Right lobe of liver (tissue), 6 donors: ENCODE results near the gene FYN. TPM values are rescaled to one million over a fixed set of nuclear protein-coding genes. Genes with fewer than 3 reads are reported as not detected.

ENCODE experiments used
- ATAC-seq, 4 donors: fragments of 200-7000 bp; cut with Tn5 transposase; one replicate each; pipeline ENCODE4 v1.9.1; 2020; ENCODE audit warnings: mild to moderate bottlenecking in 4 of 4, moderate library complexity in 4 of 4
- DNase-seq, 3 donors: peaks; one replicate each; pipeline ENCODE4 v3.0.0-alpha.2; 2020
- H3K27ac ChIP-seq, 3 donors: fragments of 200-600 bp; one replicate each; pipeline ENCODE4 v1.8.0; 2022
- H3K27me3 ChIP-seq, 2 donors: fragments of 200-600 bp; one replicate each; pipeline ENCODE4 v1.8.0; 2022
- H3K36me3 ChIP-seq, 4 donors: fragments of 200-600 bp; sonication (generic) in 1 of 4; one replicate each; pipeline versions ENCODE4 v1.5.1 to v1.8.0; 2017 to 2022; ENCODE audit warnings: control low read depth in 1 of 4
- H3K4me1 ChIP-seq, 4 donors: fragments of 200-600 bp; sonication (generic) in 1 of 4; one replicate each; pipeline versions ENCODE4 v1.5.1 to v1.8.0; 2017 to 2022; ENCODE audit warnings: control low read depth in 1 of 4
- H3K4me3 ChIP-seq, 3 donors: fragments of 200-600 bp; one replicate each; pipeline ENCODE4 v1.8.0; 2022
- H3K9me3 ChIP-seq, 4 donors: fragments of 200-600 bp; sonication (generic) in 1 of 4; one replicate each; pipeline versions ENCODE4 v1.5.1 to v1.8.0; 2017 to 2022; ENCODE audit warnings: control low read depth in 1 of 4
- CTCF ChIP-seq, 4 donors: fragments of 200-600 bp in 3 of 4; fragments of 450-650 bp in 1 of 4; IDR thresholded peaks; one replicate each; pipeline versions ENCODE4 v1.5.1 to v1.8.0; 2016 to 2022; ENCODE audit warnings: antibody characterized with exemption in 4 of 4, mild to moderate bottlenecking in 2 of 4
- POLR2A ChIP-seq: fragments of 450-650 bp; IDR thresholded peaks from one replicate; pipeline ENCODE4 v1.6.1; 2017; ENCODE audit warnings: antibody characterized with exemption, mild to moderate bottlenecking
- WGBS: methylation state at CpG from one replicate; pipeline ENCODE4 v1.1.6; 2018; ENCODE audit warnings: low coverage, low lambda C conversion rate; ENCODE audit not compliant: insufficient coverage; ENCODE audit errors: missing lambda C conversion rate; 5-methylcytosine and 5-hydroxymethylcytosine counted together
- intact Hi-C, 2 donors: fragments of 100-400 bp; cut with DNase I; formaldehyde crosslinking; loops; one replicate each; pipeline versions ENCODE4 v1.11.2 to v1.14.1; 2022
- total RNA-seq, 6 experiments: library from RNA; depleted of rRNA in 2 of 6; stranded (reverse); fragments of >200 nt in 2 of 6; fragmentation: NEBNext Ultra II Directional in 3 of 6; extraction: Animal tissue kit (Norgen Biotek cat#: 25700) in 3 of 6; gene quantifications; one replicate each; pipeline versions ENCODE4 v1.1.0 to v1.2.4, GENCODE V29; 2016 to 2023
- donor health status: DM: no; HTN: yes; CAD: no.
- donor health status: DM: no; HTN: no; CAD: no.
- donor health status: DM: no; HTN: no; CAD: no.
- donor health status: DM: no; HTN: yes; CAD: no.
- donor health status: DM: no; HTN: yes; CAD: no.

The FYN gene
- total RNA-seq, 6 experiments from 2014 or later = 16.8 to 33.7 (median 23.5) TPM

DNA sequence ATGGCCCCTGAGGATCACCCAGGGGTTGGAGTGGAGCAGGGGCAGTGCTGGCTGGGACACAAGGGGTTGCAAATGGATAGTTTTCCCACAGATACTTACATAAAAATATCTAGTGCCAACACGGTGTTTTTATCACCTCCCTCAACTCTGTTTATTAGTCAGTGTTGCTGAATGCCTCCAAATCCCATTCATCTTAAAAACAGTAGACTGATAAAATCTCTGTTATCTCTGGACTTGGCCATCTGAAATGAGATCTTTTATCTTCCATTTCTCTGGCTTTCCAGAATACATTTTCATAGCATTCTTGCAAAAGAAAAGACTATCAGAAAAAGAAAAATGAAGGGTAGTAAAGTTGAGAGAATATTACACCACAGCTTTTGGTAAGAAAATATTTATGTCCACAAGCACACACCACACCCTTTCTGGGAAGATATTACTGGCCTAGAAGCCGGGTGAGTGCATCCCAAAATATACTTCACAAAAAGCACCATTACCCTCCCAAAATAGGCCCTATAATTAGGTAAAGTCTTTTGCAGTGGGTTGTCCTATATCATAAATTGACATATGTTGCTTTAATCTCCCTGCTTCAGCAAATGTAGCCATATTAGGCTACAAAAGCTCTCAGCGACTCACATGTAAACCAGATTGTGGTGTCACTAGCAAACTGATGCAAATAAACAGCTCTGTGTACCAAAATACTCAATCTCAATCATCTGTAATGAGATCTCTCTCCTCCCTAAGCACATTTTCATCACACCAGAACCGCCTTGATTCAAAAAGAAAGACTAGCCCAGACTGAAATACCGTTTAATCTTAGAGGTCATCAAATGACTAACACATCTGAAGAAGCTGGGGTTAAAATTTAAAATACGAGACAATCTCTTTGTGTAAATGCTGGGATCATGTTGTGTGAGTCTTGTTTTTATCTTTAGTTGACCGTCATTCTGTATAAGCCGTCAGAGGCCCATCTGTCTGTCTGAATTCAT lies 96.7 kb downstream of the FYN start:
- Histone ChIP-seq H3K27me3 (no peaks in the 10 kb centered on the region), H3K9me3 (no peaks in the 10 kb centered on the region), H3K36me3 (no peaks in the 10 kb centered on the region), H3K4me3 (no peak overlapping the region), H3K4me1 (no peaks in the 10 kb centered on the region), H3K27ac (no peak overlapping the region)
- TF ChIP-seq CTCF (IDR thresholded peaks at IDR 0.05) (no peak), POLR2A (no peak)
- no peak for ATAC-seq
- WGBS = 59% methylated on average over 8 of the region's 8 CpGs
- no peak for DNase-seq
- intact Hi-C loops = no loop called here

GRCh38 chr6:111775145-111775922 lies 97.9 kb downstream of the FYN start:
- no peak for DNase-seq
- ATAC-seq = no peak
- H3K27ac ChIP-seq = no peak overlapping the region
- no peaks in the 10 kb centered on the region for H3K36me3 ChIP-seq
- no peaks in the 10 kb centered on the region for H3K27me3 ChIP-seq
- no peak for TF ChIP-seq POLR2A
- TF ChIP-seq CTCF (IDR thresholded peaks at IDR 0.05) = no peak
- no peak overlapping the region for H3K4me3 ChIP-seq
- intact Hi-C loops = no loop called here
- H3K9me3 ChIP-seq = no peaks in the 10 kb centered on the region
- no peaks in the 10 kb centered on the region for H3K4me1 ChIP-seq
- 70% methylated on average over 4 of the region's 8 CpGs for WGBS

DNA sequence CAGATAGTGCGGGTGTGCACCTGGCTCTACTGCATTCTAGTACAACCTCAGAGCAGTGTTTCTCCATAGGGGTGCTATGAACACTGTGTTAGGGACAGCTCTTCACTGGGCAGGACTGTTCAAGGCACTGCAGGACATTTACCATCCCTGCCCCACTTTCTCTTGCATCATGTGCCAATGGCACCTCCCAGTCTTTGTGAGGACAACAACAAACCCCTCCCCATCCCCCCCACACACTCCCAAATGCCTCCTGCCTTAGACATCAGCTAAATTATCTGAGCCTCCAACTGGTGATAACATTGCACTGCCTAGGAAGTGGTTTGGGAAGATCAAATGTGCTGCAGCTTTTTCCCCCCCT lies 98.9 kb downstream of the FYN start:
- H3K4me3 ChIP-seq = no peak overlapping the region
- TF ChIP-seq POLR2A = no peak
- H3K27ac ChIP-seq = no peak overlapping the region
- H3K4me1 ChIP-seq = no peaks in the 10 kb centered on the region
- H3K36me3 ChIP-seq = no peaks in the 10 kb centered on the region
- H3K27me3 ChIP-seq = no peaks in the 10 kb centered on the region
- H3K9me3 ChIP-seq = no peaks in the 10 kb centered on the region
- no peak for DNase-seq
- intact Hi-C loops = no loop called here
- no peak for ATAC-seq
- WGBS = no CpG with 5 or more reads among the region's 1 CpG

DNA sequence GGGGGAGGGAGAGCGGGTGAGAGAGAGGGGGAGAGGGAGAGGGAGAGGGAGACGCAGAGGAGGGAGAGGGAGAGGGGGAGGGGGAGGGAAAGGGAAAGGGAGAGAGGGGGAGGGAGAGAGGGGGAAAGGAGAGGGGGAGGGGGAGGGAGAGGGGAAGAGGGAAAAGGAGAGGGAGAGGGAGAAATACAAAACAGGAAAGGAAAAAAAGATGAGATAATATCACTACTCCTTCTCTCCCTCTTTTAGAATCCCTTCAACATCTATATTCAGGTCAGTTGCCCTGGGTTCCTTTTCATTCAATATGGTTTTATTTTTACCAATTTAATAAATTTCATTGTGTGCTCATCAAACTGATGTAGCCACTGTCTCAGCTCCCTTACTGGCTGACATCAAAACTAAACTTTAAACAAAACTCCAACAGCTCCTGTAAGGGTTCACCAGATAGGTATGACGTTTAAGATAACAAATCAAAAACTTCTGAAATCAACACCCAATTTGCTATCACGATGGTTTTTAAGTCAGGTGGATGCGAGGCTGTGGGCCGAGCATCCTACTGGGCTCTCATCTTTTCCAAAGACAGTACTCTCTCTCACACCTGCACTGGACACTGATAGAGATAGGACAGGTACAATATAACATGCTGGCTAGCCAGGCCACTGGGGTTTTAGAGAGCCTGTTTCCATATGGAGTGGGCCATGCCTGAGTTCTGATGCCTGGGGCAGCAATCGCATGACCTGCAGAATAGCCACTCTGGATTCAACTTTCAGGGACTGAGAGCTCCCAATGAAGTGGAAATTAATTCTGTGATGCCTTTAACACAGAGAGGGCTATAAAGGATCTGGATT lies 99.5 kb downstream of the FYN start:
- no peak for TF ChIP-seq POLR2A
- no peak for TF ChIP-seq CTCF (IDR thresholded peaks at IDR 0.05)
- H3K27me3 ChIP-seq = no peaks in the 10 kb centered on the region
- no peak overlapping the region for H3K27ac ChIP-seq
- H3K4me3 ChIP-seq = no peak overlapping the region
- intact Hi-C loops = no loop called here
- DNase-seq (no peak), ATAC-seq (no peak)
- H3K9me3 ChIP-seq = no peaks in the 10 kb centered on the region
- 49% methylated on average over 6 of the region's 7 CpGs for WGBS
- no peaks in the 10 kb centered on the region for H3K4me1 ChIP-seq
- H3K36me3 ChIP-seq = no peaks in the 10 kb centered on the region
